Renal cortical epithelial cell (primary cell): ENCODE data around the gene ERVH48-1. TPM values are rescaled to one million over a fixed set of nuclear protein-coding genes. Genes with fewer than 3 reads are reported as not detected.
"Not testable (repeated sequence)": the region's sequence is repeated elsewhere in the genome, so short reads cannot be mapped to it uniquely, and the experiment has no call there.

Experiments
- DNase-seq: peaks from one replicate; pipeline ENCODE4 v3.0.0-alpha.2; 2011; ENCODE audit warnings: low read depth
- total RNA-seq: library from RNA; depleted of rRNA; stranded (reverse); fragments of >200 nt; gene quantifications from 2 replicates; pipeline ENCODE4 v1.2.3, GENCODE V29; 2014

The ERVH48-1 gene
- total RNA-seq, 1 donor from 2014 or later = not detected

GRCh38 chr21:42939582-42940413 lies 14.4 kb upstream of the ERVH48-1 start:
- peak; percentile 94 for DNase-seq

GRCh38 chr21:42938606-42938995 lies 13.2 kb upstream of the ERVH48-1 start:
- not testable (repeated sequence) for DNase-seq

GRCh38 chr21:42937960-42938605 lies 12.7 kb upstream of the ERVH48-1 start:
- DNase-seq = no peak

- not testable (repeated sequence) for DNase-seq
Measured at GRCh38 chr21:42937034-42937940, 11.9 kb upstream of the ERVH48-1 start.

GRCh38 chr21:42936360-42936759 lies 10.9 kb upstream of the ERVH48-1 start:
- DNase-seq = not testable (repeated sequence)

- DNase-seq = not testable (repeated sequence)
Measured at GRCh38 chr21:42933973-42934372, 8.5 kb upstream of the ERVH48-1 start.

- DNase-seq = not testable (repeated sequence)
Measured at GRCh38 chr21:42933137-42933970, 7.9 kb upstream of the ERVH48-1 start.

GRCh38 chr21:42932378-42933136 lies 7.1 kb upstream of the ERVH48-1 start:
- DNase-seq = not testable (repeated sequence)

- DNase-seq = no peak
Measured at GRCh38 chr21:42931560-42932235, 6.3 kb upstream of the ERVH48-1 start.

GRCh38 chr21:42929969-42930368 lies 4.5 kb upstream of the ERVH48-1 start:
- DNase-seq = no peak

- not testable (repeated sequence) for DNase-seq
Measured at GRCh38 chr21:42927474-42928200, 2.2 kb upstream of the ERVH48-1 start.

- DNase-seq = no peak
Measured at GRCh38 chr21:42924433-42924751, 1.0 kb downstream of the ERVH48-1 start.

- DNase-seq = peak; percentile 86
Measured at GRCh38 chr21:42923553-42924432, 1.6 kb downstream of the ERVH48-1 start.

- no peak for DNase-seq
Measured at GRCh38 chr21:42922918-42923317, 2.5 kb downstream of the ERVH48-1 start.

GRCh38 chr21:42921927-42922326 lies 3.5 kb downstream of the ERVH48-1 start:
- no peak for DNase-seq

- no peak for DNase-seq
Measured at GRCh38 chr21:42918291-42918690, 7.1 kb downstream of the ERVH48-1 start.

- peak; percentile 16 for DNase-seq
Measured at GRCh38 chr21:42913476-42913875, 12.0 kb downstream of the ERVH48-1 start.

GRCh38 chr21:42911920-42912319 lies 13.5 kb downstream of the ERVH48-1 start:
- not testable (repeated sequence) for DNase-seq
